Astrocyte of the spinal cord (primary cell): ENCODE data around the gene PTPRO.
A peak's percentile ranks its signal among the peaks of the same experiment; 100 is the strongest.

Experiments used
- DNase-seq: peaks from one replicate; pipeline ENCODE4 v3.0.0; 2011; ENCODE audit warnings: low read depth, low spot score
- H3K4me3 ChIP-seq: 2 replicates; pipeline ENCODE4 v1.5.1; 2011; ENCODE audit warnings: low read depth, mild to moderate bottlenecking, low read length, moderate library complexity
- in situ Hi-C: cut with HindIII; loops from 2 replicates; pipeline ENCODE4 v1.10.0; 2017; ENCODE audit warnings: low sequenced_read_pairs
- TF ChIP-seq, protein P1 (sequence below): IDR thresholded peaks from 2 replicates; pipeline ENCODE4 v1.5.1; 2012; ENCODE audit warnings: low read depth, mild to moderate bottlenecking, low read length, inconsistent platforms

PTPRO gene

DNA sequence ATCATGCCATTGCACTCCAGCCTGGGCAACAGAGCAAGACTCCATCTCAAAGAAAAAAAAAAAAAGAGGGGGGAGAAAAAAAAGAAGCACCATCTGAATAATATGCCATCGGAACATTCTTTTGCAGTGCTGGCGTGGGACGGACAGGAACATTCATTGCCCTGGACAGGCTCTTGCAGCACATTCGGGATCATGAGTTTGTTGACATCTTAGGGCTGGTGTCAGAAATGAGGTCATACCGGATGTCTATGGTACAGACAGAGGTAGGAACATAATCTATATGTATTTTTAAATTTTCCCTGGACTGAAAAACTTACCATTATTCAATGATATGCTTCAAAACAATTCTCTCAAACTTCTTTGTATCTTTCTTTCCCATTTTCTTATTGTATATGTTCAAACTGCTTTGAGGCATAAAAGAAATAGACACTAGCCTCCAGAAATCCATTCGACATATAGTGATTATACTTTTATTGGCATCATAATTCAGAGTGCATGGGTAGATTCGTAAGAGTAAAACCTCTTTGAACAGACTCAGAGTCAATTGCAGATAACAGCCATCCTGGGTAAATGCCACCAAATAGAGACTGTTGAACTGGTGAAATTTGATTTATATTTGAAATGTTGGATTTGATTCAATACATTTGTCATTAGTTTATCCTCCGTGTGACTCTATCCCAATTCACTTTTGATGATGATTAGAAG lies 267.2 kb downstream of the PTPRO start:
- in situ Hi-C loops = no loop called here
- no peak overlapping the region for H3K4me3 ChIP-seq
- DNase-seq = no peak
- TF ChIP-seq, protein P1, sequence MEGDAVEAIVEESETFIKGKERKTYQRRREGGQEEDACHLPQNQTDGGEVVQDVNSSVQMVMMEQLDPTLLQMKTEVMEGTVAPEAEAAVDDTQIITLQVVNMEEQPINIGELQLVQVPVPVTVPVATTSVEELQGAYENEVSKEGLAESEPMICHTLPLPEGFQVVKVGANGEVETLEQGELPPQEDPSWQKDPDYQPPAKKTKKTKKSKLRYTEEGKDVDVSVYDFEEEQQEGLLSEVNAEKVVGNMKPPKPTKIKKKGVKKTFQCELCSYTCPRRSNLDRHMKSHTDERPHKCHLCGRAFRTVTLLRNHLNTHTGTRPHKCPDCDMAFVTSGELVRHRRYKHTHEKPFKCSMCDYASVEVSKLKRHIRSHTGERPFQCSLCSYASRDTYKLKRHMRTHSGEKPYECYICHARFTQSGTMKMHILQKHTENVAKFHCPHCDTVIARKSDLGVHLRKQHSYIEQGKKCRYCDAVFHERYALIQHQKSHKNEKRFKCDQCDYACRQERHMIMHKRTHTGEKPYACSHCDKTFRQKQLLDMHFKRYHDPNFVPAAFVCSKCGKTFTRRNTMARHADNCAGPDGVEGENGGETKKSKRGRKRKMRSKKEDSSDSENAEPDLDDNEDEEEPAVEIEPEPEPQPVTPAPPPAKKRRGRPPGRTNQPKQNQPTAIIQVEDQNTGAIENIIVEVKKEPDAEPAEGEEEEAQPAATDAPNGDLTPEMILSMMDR = no peak

DNA sequence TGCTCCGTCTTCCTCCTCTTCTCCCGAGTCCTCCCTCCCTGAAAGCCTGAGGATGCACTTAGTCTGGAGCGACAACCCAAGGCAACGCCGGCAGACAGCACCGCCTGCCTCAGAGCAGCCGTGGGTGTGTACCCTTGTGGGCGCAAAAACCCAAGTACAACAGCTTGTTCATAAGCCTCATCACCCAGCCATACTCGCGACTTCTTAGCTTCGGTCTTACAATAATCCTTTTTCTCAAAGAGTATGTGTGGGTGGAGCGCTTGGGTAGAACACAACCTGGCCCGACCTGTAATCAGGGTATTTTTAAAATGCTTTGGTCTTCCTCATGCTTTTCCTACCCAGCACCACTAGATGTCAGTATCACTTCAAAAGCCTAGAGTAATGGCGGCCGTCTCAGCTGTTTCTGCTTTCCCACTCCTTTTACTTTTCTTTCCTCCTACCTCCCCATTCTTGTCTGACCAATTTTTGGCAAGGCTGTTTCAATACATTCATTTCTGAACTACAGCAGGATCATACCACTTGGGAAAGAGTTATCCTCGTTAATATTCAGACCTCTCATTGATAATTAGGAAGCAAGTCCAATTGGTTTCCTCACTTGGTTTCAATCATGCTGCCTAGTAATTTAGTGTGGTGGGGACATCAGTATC lies 268.0 kb downstream of the PTPRO start:
- DNase-seq = peak; percentile 75
- TF ChIP-seq, protein P1 = peak; percentile 81
- in situ Hi-C loops = no loop called here
- H3K4me3 ChIP-seq = peak overlapping the region; percentile 32

DNA sequence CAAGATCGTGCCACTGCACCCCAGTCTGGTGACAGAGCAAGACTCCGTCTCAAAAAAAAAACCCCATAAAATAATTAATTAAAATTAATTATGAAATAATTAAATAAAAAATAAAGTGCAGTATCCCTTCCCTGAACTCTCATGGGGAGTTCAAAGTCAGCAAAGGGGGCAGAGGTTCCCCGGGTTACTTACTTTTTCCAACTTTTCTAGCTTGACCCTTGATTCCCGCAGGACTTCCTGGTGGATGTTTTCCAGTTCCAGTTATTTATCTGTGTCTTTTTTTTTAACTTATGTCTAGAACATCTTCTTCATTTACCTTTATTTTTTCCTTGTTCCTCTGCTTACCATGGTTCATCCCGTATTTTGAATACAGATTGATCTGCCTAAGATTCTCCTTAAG lies 269.5 kb downstream of the PTPRO start:
- TF ChIP-seq, protein P1 = no peak
- DNase-seq = no peak
- H3K4me3 ChIP-seq = no peak overlapping the region
- in situ Hi-C loops = no loop called here

DNA sequence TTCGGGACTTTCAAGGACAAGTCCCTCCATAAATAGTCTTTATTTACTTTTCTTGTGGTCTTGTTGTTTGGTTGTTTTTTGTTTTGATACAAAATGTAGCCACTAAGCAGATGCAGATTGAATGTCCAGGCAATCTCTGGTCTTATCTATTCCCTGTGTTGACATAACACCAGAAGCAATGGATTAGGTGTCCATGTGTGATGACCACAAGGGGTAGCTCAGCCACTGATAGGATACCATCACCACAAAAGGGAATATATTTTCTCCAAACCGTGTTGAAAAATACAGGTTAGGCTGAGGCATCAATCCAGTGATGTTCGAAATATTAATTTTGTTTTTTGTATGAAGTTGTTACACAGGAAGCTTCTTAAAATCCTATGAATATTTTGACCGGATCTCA lies 270.6 kb downstream of the PTPRO start:
- no peak for DNase-seq
- TF ChIP-seq, protein P1 = peak; percentile 30
- H3K4me3 ChIP-seq = no peak overlapping the region
- in situ Hi-C loops = no loop called here

DNA sequence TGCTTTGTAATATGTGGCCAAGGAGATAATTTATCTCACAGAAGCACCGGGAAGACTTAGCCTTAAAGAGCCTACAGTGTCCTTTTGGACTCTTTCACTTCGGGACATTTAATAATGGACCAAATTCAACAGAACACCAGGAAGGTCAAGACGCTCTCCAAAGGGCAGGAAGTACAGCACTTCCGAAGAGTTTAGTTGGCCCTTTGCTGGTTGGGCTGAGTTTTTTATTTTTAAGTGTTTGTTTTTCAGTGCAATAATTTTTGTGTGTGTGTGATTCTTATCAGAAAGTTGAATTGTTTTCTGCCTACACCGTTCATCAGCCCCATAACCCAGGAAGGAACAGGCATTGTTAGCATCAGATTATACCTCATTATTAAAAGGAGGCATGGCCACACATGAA lies 273.9 kb downstream of the PTPRO start:
- in situ Hi-C loops = no loop called here
- no peak for DNase-seq
- H3K4me3 ChIP-seq = no peak overlapping the region
- TF ChIP-seq, protein P1 = no peak

DNA sequence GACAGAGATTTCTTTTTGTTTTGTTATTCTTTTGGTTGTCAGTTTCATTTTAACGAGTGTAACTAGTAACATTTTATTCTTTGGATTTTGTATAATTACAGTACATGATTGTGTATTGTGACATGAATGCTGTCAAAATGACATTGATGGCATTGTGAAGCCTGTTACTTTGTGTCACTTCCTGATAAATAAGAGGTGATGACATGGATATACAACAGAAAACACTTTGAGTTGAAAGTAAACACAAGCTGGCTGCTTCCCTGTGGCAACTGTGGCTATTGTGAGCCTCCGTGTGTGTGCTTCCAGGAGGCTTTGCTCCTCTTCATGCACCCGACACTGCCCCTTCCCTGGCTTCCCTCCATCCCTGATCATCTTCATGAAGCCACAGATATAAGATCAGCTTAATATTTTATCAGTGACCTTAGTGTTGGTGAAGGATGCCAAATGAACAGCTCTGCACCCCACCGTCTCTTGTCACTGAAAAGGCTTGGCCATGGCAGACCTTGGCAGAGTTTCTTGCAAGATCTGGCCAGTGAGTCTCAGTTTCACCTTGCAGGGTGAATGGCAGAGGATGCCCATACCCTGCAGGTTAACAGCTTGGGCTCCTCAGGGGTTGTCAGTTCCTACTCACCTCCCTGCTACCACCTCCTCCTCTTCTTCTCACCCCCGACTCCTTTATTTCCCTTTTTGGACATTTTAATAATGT lies 275.0 kb downstream of the PTPRO start:
- TF ChIP-seq, protein P1 = no peak
- in situ Hi-C loops = no loop called here
- H3K4me3 ChIP-seq = no peak overlapping the region
- no peak for DNase-seq
